NCI-H446 (cell line): ENCODE data around the gene NHEJ1.
A peak's percentile ranks its signal among the peaks of the same experiment; 100 is the strongest.

Source experiments
- DNase-seq, 2 experiments: peaks; one replicate each; lab custom pipeline; 2025; lab: John Stamatoyannopoulos, UW

Gene NHEJ1

DNA sequence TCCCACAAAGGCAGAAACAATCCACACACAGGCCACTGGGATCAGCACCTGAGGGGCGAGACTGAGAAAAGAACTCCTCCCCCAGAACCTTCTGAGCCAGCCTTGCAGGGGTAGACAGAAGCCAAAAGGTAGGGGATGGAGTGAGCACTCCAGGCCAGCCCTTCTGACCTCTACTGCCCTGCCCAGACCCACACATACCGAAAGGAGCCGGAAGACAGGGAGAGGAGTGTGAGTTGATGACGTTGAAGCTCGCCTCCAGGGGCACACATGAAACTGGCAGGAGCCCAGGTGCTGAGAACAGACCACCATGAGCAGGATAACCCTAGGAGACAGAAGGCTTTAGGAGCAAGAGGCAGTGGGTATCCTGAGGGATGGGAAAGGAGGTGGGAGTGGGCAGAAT lies 7.4 kb upstream of the NHEJ1 start:
- no peak for DNase-seq

GRCh38 chr2:219165058-219165911 lies 4.7 kb upstream of the NHEJ1 start:
- DNase-seq, result no peak

GRCh38 chr2:219163156-219163555 lies 2.5 kb upstream of the NHEJ1 start:
- no peak for DNase-seq

DNA sequence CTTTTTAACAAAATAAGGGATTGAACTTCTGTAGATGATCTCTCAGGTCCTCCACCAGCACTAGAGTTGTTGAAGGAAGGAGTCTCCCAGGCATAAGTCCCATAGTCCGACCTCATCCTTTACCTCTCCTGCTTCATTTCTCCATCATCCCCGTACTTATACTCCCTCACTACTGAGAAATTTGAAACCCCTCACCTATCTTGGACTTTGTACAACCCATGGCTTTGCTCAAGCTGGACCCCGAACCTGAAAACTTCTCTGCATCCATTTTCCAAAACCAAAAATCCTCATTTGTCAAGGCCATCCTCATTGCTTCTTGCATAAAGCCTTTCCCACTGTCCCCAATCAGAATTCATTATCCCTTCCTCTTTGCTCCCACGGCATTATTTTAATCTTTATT lies 482 bp upstream of the NHEJ1 start:
- DNase-seq, result no peak

- DNase-seq, result peak in 1 of 2 experiments; percentile 65
Observed at GRCh38 chr2:219159771-219160185, 837 bp downstream of the NHEJ1 start.

GRCh38 chr2:219158586-219158985 lies 2.0 kb downstream of the NHEJ1 start:
- DNase-seq, result no peak

DNA sequence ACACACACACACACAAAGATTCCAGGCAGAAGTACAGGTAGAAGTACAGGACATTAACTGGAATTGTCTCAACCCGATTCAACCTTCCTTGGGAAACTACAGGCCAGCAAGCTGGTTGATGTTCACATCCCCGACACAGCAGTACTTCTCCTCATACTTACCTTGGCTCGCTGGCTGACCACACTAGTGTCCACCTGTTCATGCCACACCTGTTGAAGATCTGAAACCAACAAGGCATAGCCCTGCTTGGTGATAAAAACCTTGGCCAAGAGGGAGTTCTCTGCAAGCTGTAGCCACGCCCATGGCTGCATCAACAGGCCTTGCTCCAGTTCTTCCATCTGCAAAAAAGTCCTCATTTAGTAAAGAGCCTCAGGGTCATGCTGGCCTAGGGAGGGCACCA lies 2.6 kb downstream of the NHEJ1 start:
- no peak for DNase-seq

- no peak for DNase-seq
Observed at GRCh38 chr2:219157396-219157795, 3.2 kb downstream of the NHEJ1 start.

DNA sequence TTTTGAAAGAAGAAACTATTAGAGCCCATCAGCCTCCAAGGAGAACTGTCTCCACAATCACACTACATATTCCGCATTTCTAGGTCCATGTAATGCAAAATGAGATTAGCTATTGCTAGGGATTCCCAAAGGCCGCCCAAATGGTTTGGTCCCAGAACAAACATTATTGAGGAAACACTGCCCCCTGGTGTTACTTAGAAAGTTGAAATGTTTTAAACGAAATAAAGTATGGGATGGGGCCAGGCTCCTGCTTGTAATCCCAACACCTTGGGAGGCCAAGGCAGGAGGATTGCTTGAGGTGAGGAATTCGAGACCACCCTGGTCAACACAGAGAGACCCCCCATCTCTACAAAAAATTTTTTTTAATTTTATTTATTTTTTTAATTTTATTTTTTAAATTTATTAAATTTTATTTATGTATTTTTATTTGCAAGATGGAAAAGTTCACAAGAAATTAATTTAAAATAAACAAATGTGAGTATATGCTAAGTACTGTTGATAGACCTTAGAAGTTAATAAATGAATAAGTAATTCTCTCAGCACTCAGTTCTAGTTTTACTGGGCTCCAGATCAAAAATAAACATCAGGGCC lies 5.5 kb downstream of the NHEJ1 start:
- peak; percentile 77 to 85 for DNase-seq

DNA sequence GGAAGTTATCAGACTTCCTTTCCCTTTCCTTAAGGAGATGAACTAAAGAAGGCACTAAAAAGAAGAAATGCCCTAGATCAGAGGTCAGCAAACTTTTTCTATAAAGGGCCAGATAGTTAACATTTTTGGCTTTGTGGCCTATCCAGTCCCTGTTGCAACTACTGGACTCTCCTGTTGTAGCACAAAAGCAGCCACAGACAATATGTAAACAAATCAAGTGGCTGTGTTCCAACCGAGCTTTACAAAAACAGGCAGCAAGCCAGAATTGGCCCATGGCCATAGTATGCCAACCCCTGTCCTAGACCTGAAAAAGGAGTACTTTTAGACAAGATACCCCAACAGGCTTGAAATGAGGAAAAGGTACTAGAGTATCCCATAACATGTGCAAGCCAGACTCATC lies 10.9 kb downstream of the NHEJ1 start:
- peak; percentile 16 to 19 for DNase-seq

- DNase-seq, result peak in 1 of 2 experiments; percentile 40
Observed at GRCh38 chr2:219142329-219142728, 18.3 kb downstream of the NHEJ1 start.

GRCh38 chr2:219140722-219141121 lies 19.9 kb downstream of the NHEJ1 start:
- no peak for DNase-seq

GRCh38 chr2:219133976-219134375 lies 26.6 kb downstream of the NHEJ1 start:
- no peak for DNase-seq

- no peak for DNase-seq
Observed at GRCh38 chr2:219131744-219132143, 28.9 kb downstream of the NHEJ1 start.

DNA sequence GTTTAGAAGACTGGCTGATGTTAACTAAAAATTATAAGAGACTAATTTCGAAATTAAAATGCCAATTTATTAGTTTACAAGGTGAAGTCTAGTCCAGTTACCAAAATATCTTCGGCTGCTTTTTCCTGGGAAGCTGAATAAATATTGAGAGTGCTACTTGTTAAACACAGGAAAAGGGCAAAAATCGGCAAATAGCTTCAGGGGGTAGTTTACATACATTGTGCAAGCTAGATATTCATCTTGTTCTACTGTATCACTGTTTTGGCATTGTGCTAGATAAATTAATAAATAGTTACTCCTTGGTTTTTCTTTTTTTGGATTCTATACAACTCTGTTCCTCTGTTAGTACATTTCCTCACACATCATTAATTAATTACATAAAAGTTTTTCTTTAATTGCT lies 29.3 kb downstream of the NHEJ1 start:
- no peak for DNase-seq

DNA sequence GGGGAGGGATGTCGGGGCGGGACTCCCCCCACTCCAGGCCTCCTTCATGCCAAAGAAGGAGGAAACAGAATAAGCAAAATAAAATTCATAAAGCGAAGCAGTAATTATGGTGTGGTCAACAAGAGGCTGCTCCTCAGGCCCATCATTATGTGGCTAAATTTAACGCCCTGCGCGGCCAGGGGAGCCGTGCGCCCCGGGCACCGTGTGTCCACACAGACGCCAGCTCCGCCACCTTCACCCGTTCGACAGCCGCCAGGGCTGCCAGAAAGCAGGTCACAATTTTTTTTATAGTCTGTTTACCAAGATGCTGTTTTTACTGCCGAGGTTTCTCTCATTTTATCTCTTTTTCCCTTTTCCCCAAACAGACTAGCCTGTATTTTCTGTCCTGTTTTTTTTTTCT lies 31.0 kb downstream of the NHEJ1 start:
- no peak for DNase-seq

DNA sequence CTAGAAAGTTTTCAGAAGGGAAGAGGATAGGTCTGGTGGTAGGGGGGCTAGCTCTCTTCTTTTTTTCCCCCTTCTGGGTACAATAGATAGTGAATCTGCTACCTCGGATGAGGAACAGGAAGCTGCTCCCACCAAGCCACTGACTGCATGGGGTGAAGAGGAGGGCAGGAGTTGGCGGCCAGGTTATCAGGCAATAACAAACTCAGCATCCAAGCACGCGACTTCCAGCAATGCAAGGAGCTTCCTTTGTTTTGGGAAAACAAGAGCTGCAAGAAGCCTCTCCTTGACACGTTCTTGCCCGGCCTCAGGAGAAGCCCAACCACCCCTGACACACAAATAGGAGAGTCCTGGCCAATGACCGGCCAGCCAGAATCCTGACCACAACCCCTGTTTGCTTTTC lies 32.2 kb downstream of the NHEJ1 start:
- no peak for DNase-seq

GRCh38 chr2:219127037-219127635 lies 33.5 kb downstream of the NHEJ1 start:
- no peak for DNase-seq

DNA sequence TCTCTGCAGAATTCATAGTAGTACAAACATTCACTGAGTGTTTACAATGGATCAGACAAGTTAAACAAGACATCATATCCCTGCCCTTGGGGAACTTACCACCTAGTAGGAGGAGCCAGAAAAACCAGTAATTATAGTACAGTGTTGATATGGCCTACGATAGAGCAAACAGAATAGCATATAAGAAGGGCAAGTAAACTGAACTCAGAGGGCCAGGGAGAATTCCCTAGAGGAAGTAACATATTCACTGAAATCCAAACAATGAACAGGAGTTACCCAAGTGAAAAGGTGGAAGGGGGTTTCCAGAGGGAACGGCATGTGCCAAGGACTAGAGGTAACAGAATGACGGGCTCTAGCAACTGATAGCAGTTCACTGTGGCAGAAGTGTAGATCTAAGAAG lies 34.1 kb downstream of the NHEJ1 start:
- no peak for DNase-seq

GRCh38 chr2:219125886-219126270 lies 34.7 kb downstream of the NHEJ1 start:
- DNase-seq, result no peak

- no peak for DNase-seq
Observed at GRCh38 chr2:219125225-219125885, 35.3 kb downstream of the NHEJ1 start.

GRCh38 chr2:219124381-219125110 lies 36.1 kb downstream of the NHEJ1 start:
- DNase-seq, result no peak
